Fibroblast of lung (primary cell): Measurements from ENCODE around the gene PARS2. TPM values are rescaled to one million over a fixed set of nuclear protein-coding genes. Genes with fewer than 3 reads are reported as not detected.

ENCODE experiments used
- DNase-seq, 2 donors: peaks; one replicate each; pipeline versions ENCODE4 v3.0.0 to v3.0.0-alpha.2; 2010; ENCODE audit warnings: low read depth in 2 of 2
- H2AFZ ChIP-seq: 2 replicates; pipeline ENCODE4 v1.5.1; 2012; ENCODE audit warnings: low read length, control low read depth, inconsistent platforms
- H3K27ac ChIP-seq: 2 replicates; pipeline ENCODE4 v1.5.1; 2011; ENCODE audit warnings: low read length, control low read depth; ENCODE audit not compliant: insufficient read depth
- H3K27me3 ChIP-seq: 2 replicates; pipeline ENCODE4 v1.5.1; 2011; ENCODE audit warnings: mild to moderate bottlenecking, low read length; ENCODE audit not compliant: control insufficient read depth, insufficient read depth
- H3K36me3 ChIP-seq: 2 replicates; pipeline ENCODE4 v1.5.1; 2011; ENCODE audit warnings: low read length; ENCODE audit not compliant: control insufficient read depth, insufficient read depth
- H3K4me1 ChIP-seq: 2 replicates; pipeline ENCODE4 v1.5.1; 2011; ENCODE audit warnings: low read length; ENCODE audit not compliant: control insufficient read depth, insufficient read depth; ENCODE audit errors: extremely low read depth
- H3K4me2 ChIP-seq: 2 replicates; pipeline ENCODE4 v1.5.1; 2011; ENCODE audit warnings: low read length, control low read depth; ENCODE audit not compliant: insufficient read depth; ENCODE audit errors: extremely low read depth
- H3K4me3 ChIP-seq, 4 experiments: fragments of 200-600 bp in 1 of 4; sonication (generic) in 1 of 4; replicated peaks in 1 of 4; 2 replicates each; pipeline ENCODE4 v1.5.1; 2011 to 2016; ENCODE audit warnings: low read length in 4 of 4, low read depth in 3 of 4, mild to moderate bottlenecking in 3 of 4, control low read depth in 2 of 4, inconsistent platforms in 1 of 4, mixed read lengths in 1 of 4; ENCODE audit not compliant: insufficient read depth in 1 of 4; ENCODE audit errors: control extremely low read depth in 1 of 4
- H3K79me2 ChIP-seq: 2 replicates; pipeline ENCODE4 v1.5.1; 2012; ENCODE audit warnings: mild to moderate bottlenecking, low read length, inconsistent platforms; ENCODE audit not compliant: control insufficient read depth, insufficient read depth
- H3K9ac ChIP-seq: 2 replicates; pipeline ENCODE4 v1.5.1; 2011; ENCODE audit warnings: mild to moderate bottlenecking, low read length, control low read depth; ENCODE audit not compliant: insufficient read depth
- H3K9me3 ChIP-seq: 2 replicates; pipeline ENCODE4 v1.5.1; 2012; ENCODE audit warnings: low read depth, low read length; ENCODE audit not compliant: control insufficient read depth, insufficient read depth
- H4K20me1 ChIP-seq: 2 replicates; pipeline ENCODE4 v1.5.1; 2011; ENCODE audit warnings: low read length; ENCODE audit not compliant: control insufficient read depth, insufficient read depth; ENCODE audit errors: extremely low read depth
- EZH2 ChIP-seq: IDR thresholded peaks from 2 replicates; pipeline ENCODE4 v1.5.1; 2012; ENCODE audit warnings: low read length, control low read depth, mild to moderate bottlenecking; ENCODE audit errors: missing control alignments
- polyA plus RNA-seq, 2 donors: library from polyadenylated mRNA; depleted of rRNA in 1 of 2; stranded (reverse) in 1 of 2; unstranded in 1 of 2; fragments of >200 nt; gene quantifications; 2 replicates each; pipeline ENCODE4 v1.2.1, GENCODE V29; 2011 to 2012; ENCODE audit warnings: missing spikeins in 1 of 2
- total RNA-seq: library from RNA; depleted of rRNA; stranded (reverse); fragments of >200 nt; gene quantifications from 2 replicates; pipeline ENCODE4 v1.2.1, GENCODE V29; 2014
- TF ChIP-seq, protein P1 (sequence below), 2 donors: IDR thresholded peaks in 1 of 2; conservative IDR thresholded peaks in 1 of 2; 1 replicate in 1 of 2; 2 replicates in 1 of 2; pipeline ENCODE4 v1.5.1; 2011 to 2012; ENCODE audit warnings: low read length in 2 of 2, control low read depth in 1 of 2, inconsistent platforms in 1 of 2, low read depth in 1 of 2, mild to moderate bottlenecking in 1 of 2

Gene PARS2
- total and polyA plus RNA-seq, 2 donors (not counting 1 experiment from before 2014, with no cell fraction given), result 3.4 to 5.4 TPM

DNA sequence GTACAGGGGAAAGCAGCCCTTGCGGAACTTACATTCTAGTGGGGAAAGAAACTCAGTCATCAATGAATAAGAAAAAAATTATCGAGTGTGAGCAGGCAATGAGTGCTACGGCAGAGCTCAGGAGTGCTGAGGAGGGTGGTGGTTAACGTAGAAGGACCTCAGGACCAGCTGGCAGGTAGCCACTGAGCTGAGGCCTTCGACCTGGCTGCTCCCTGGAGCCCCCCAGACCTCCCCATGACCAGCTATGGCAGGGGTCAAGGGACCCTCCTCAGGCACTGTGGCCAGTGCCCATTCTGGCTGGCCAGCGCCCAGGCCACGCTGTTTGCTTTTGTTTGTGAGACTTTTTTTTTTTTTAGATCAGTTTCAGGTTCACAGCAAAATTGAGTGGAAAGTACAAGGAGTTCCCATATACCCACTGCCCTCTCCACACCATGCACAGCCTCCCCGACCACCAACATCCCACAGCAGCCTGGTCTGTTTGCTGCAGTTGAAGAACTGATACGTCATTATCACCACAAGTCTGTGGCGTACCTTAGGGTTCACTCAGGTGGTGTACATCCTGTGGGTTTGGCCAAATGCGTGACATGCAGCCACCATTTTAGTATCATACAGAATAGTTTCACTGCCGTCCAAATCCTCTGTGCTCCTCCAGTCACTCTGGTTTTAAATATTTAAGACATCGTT is 48.6 kb upstream of the PARS2 start:
- Histone ChIP-seq H3K4me2 (no peak overlapping the region), H3K4me1 (no peaks in the 10 kb centered on the region), H3K36me3 (no peaks in the 10 kb centered on the region), H3K4me3 (no peak overlapping the region), H2AFZ (no peak overlapping the region), H3K9ac (no peak overlapping the region), H3K79me2 (no peaks in the 10 kb centered on the region), H3K9me3 (no peaks in the 10 kb centered on the region), H4K20me1 (no peaks in the 10 kb centered on the region), H3K27ac (no peak overlapping the region), H3K27me3 (peaks cover 4% of the 10 kb centered on the region)
- no peak for DNase-seq
- TF ChIP-seq, protein P1, sequence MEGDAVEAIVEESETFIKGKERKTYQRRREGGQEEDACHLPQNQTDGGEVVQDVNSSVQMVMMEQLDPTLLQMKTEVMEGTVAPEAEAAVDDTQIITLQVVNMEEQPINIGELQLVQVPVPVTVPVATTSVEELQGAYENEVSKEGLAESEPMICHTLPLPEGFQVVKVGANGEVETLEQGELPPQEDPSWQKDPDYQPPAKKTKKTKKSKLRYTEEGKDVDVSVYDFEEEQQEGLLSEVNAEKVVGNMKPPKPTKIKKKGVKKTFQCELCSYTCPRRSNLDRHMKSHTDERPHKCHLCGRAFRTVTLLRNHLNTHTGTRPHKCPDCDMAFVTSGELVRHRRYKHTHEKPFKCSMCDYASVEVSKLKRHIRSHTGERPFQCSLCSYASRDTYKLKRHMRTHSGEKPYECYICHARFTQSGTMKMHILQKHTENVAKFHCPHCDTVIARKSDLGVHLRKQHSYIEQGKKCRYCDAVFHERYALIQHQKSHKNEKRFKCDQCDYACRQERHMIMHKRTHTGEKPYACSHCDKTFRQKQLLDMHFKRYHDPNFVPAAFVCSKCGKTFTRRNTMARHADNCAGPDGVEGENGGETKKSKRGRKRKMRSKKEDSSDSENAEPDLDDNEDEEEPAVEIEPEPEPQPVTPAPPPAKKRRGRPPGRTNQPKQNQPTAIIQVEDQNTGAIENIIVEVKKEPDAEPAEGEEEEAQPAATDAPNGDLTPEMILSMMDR (conservative IDR thresholded peaks at IDR 0.05 in 1 of 2, IDR thresholded peaks at IDR 0.05 in 1 of 2; ENCODE audit: low read depth in 1 of 2, low read length in 2 of 2), result no peak
- TF ChIP-seq EZH2, result no peak

DNA sequence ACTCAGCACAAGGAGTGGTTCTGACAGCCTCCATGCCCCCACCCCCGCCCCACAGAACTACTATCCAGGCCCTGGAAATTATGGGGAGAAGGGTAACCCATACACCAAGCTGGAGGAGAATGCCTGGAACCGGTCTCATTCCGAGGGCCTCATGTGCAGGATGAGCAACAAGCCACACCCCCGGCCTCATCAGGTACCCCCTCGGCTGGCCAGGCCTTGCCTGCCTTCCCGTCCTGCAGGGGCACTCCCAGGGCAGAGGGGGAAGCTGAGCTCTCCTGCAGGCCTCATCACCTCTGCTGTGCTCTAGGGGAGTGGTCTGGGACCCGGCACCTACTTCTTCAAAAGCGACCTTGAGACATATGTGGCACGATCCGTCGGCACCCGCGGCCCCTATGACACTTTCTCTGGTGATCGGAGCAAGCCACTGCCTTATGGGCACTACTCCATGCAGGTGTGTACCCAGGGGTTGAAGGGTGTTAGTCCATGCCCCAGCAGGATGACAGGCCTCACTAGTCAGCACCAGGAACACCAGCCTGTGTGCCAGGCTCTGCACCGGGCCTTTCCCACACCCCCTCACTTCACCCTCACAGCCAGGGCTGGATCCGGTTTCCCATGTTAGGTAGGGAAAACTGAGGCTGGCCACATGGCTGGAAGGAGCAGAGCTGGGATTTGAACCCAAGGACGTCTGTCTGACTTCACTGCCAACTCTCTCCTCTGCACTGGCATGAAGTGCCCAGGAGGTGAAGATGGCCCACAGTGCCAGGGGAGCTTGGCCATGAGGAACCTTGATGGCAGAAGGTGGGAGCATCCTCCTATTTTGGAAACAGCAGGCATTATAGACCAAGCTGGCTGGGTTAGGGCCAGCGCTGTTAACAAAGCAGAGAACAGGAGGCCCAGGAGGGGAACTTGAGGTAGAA is 47.7 kb upstream of the PARS2 start:
- H3K36me3 ChIP-seq, result no peaks in the 10 kb centered on the region
- no peak overlapping the region for H3K9ac ChIP-seq
- H3K27ac ChIP-seq, result no peak overlapping the region
- H3K9me3 ChIP-seq, result no peaks in the 10 kb centered on the region
- no peaks in the 10 kb centered on the region for H4K20me1 ChIP-seq
- no peaks in the 10 kb centered on the region for H3K79me2 ChIP-seq
- TF ChIP-seq EZH2, result no peak
- TF ChIP-seq, protein P1 (conservative IDR thresholded peaks at IDR 0.05 in 1 of 2, IDR thresholded peaks at IDR 0.05 in 1 of 2; ENCODE audit: low read depth in 1 of 2, low read length in 2 of 2), result no peak
- DNase-seq, result no peak
- peaks cover 4% of the 10 kb centered on the region for H3K27me3 ChIP-seq
- no peaks in the 10 kb centered on the region for H3K4me1 ChIP-seq
- H3K4me2 ChIP-seq, result no peak overlapping the region
- H3K4me3 ChIP-seq, result no peak overlapping the region
- no peak overlapping the region for H2AFZ ChIP-seq

DNA sequence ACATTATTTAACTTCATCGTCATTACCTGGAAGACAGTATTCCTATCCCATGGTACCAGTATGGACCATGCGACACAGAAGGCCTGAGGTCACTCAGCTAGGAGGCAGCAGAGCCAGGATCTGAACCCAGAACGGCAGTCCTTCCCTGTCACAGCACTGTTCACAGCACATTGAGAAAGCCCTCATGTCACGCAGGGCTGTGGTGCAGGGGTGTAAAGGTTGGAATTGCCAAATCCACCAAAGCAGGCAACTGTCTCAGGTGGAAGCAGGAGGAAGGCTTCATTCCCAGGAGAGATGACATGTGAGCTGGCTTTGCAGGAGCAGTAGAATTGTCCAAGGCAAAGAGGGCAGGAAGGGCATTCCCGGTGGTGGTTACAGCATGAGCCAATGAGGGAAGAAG is 46.7 kb upstream of the PARS2 start:
- no peaks in the 10 kb centered on the region for H3K36me3 ChIP-seq
- no peak overlapping the region for H3K27ac ChIP-seq
- no peaks in the 10 kb centered on the region for H3K79me2 ChIP-seq
- H3K4me2 ChIP-seq, result no peak overlapping the region
- DNase-seq, result no peak
- no peak overlapping the region for H3K9ac ChIP-seq
- no peaks in the 10 kb centered on the region for H3K4me1 ChIP-seq
- H3K27me3 ChIP-seq, result peaks cover 4% of the 10 kb centered on the region
- no peaks in the 10 kb centered on the region for H3K9me3 ChIP-seq
- H4K20me1 ChIP-seq, result no peaks in the 10 kb centered on the region
- H3K4me3 ChIP-seq, result no peak overlapping the region
- TF ChIP-seq EZH2, result no peak
- TF ChIP-seq, protein P1 (conservative IDR thresholded peaks at IDR 0.05 in 1 of 2, IDR thresholded peaks at IDR 0.05 in 1 of 2; ENCODE audit: low read depth in 1 of 2, low read length in 2 of 2), result no peak
- no peak overlapping the region for H2AFZ ChIP-seq
